8988T (cell line): ENCODE data around the gene PAXX.
A peak's percentile ranks its signal among the peaks of the same experiment; 100 is the strongest.

Experiments used
- DNase-seq: peaks from one replicate; pipeline ENCODE4 v3.0.0; 2011

Gene PAXX

DNA sequence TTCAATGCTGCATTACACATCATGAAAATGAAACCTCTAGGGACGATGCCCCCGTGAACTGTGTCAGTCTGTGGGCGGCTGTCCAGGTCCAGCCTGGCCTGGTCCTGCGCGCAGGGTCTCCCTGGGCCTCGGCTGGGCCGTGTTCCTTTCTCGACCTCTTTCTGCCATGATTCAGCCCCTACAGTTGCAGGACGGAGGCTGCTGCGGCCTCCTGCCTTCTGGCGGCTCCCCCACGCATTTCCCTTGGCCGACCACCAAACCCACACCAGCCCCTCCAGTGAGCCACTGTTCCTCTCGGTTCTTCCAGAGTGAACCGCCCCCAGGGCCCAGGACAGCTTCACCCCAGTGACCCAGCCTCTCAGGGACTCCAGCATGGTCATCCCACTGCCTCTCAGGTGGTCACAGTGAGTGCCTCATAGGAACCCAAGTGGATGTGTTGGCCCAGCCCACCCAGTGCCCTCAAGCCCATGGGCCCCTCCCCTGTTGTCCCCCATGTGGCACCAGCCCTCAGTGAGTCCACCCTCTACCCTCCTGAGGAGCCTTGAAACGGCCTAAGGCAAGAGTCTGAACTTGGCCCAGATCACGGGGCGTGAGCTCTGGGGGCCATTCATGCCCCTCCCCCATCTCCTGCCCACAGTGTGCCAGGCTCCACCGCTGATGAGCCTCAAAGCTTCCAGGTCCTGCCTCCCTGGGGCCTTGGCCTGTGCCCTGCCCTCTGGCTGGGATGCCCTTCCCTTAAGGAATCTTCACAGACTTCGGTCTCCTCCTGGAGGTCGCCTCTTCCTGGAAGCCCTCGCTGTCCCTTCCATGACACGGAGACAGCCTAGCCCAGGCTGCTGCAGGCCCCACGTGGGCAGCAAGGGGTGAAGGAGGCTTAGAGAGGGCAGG, 14.1 kb downstream of the PAXX start:
- no peak for DNase-seq

DNA sequence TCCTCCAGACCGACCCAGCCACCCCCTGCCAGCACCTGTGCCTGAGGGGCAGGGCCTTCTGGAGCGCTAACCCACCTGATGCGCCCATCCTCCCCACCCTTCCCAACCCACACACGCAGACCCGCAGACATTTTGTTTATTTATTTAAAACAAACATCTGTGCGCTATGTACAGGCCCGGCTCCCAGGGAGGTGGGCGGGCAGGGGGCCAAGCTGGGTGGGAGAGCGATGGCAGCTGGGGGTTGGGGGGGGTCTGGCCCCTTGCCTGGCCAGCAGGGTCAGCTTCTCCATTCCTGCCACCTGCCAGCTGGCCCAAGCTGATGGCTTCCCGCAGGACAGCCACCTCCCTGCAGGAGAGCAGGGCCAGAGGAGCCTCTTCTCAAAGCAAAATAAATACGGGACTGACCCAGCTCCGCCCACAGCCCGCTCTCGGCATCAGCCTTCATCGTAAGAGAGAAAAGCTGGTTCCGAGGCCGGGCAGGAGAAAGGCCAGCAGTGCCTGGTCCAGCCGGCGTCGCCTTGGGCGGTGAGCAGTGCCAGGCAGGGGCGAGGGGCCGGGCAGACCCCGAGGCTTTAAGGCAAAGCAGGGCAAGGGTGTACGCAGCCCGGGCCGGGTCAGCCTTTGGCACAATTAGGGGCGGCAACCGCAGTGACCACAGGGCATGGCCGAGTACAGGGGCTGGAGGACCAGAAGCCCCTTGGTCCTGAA, 15.0 kb downstream of the PAXX start:
- DNase-seq: no peak

DNA sequence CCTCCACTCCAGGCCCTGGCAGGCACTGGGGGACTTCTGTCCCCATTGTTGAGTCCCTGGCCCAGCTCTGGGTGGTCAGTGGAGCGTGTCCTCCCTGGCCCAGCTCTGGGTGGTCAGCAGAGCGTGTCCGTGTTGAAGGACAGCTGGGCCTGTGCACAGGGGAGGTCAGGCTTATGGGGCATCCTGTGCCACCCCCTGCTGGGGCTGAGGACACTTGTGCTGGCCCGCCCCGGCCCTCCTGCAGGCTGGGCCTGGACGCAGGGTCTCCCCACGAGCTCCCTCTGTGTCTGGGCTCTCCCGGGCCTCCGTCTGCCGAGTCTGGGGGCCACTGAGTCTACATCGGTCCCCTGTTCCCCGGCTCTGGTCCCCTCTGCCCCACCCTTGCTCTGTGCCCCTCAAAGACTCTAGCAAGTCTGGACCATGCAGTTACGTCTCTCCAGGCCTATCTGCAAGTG, 15.6 kb downstream of the PAXX start:
- no peak for DNase-seq

DNA sequence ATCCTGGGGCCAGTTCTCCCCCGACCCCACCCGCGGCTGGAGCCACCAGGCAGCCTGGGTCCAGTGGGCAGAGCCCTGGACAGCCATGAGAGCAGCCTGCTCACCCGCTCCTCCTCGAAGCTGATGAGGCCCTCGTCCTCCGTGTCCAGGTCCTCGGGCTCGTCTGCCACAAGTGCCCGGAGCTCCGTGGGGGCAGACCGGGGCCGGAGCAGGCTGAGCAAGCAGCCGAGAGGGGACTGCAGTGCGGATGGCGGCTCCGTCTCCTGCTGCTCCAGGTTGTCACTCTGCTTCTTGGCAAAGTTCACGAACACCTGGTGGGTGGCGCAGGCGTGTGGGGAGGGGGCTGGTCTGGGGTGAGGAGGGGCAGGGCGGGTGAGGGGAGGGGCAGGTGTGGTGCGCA, 16.1 kb downstream of the PAXX start:
- DNase-seq: no peak

DNA sequence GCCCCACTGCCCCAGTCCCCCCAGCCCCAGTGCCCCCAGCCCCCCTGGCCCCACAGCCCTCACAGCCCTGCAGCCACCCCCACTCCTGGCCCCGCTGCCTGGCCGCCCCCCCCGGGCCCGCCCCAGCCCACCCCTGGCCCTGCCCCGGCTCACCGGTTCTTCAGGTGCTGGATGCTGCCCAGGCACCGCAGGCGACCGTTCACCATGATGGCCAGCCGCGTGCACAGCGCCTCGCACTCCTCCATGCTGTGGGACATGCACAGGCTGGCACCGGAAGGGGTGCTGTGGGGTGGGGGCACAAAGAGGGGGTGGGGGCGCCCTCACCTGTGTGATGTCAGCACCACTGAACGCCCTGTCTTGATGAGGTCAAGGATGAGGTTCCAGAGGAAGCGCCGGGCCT, 17.0 kb downstream of the PAXX start:
- DNase-seq: no peak

DNA sequence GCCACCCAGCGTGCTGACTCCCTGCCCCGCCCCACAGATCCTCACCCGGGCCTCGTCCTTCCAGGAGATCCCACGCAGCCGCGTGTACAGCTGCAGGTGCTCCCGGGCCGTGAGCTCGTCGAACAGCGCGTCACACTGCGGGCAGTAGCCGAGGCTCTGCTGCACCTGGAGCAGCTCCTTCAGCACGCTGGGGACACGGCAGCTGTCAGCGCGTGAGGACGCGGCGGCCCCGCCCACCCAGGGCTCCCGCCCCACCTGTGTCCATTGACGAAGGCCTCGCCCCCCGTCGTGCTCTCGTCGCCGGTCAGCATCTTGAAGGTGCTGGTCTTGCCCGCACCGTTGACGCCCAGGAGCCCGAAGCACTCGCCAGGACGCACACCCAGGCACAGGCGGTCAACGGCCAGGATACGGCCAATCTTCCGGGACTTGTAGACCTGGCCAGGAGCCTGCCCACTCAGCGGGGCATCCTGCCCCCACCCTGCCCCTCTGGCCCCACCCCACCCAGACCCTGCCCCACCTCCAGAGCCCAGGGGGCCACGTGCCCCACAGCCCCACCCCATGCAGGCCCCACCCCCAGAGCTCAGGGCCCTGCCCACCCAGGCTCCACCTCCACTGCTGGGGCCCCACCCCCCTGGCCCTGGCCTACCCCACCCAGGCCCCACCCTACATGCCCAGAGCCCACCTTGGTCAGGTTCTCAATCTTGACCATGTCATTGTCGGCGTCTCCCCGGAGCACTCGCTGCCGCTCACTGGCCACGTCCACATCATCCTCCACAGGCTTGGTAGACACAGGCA, 17.9 kb downstream of the PAXX start:
- peak; percentile 73 for DNase-seq

DNA sequence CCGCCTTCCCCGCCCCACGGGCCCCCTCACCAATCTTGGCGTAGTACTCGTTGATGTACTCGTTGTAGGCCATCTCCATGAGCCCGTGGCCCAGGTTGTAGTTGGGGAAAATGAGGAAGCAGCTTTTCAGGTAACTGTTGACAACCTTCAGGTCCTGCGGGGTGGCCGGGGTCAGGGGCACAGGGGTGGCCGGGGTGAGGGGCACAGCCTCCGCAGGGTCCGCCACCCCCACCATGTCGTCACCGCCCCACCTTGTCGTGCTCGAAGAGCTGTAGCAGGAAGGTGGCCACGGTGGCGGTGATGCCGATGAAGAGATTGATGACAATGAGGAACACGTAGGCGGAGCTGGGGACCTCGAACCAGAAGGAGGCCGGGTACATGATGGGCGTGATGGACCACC, 18.9 kb downstream of the PAXX start:
- DNase-seq: no peak

DNA sequence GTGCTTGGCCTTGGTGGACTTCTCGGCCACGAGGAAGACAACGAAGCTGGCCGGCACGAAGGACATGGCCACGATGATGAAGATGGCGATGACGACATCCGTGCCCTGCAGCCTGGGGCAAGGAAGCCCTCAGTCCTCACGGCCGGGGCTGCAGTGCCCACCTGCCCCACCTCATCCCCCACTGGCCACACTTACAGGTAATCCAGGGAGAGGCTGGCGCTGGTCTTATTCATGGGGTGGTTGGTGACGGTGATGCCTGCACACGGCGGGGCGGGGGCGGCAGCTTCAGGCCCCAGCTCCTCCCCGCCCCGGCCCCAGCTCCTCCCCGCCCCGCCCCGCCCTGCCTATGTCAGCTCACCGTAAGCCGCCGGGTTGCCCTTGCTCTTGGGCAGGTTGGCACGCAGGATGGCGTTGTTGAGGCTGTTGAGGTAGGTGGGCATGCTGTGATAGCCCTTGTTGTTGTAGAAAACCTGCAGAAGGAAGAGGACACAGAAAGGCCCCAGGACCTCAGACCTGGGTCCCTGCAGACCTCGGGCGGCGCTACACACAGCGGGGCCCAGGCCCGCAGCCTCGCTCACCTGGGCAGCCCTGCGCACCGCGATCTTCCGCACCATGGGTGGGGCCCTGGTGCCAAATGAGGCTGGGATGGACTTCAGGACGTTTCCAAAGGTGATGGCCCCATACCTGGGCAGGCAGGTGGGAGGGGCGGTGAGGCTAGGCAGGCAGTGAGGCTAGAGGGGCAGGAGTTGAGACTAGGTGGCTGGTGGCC, 19.9 kb downstream of the PAXX start:
- no peak for DNase-seq

DNA sequence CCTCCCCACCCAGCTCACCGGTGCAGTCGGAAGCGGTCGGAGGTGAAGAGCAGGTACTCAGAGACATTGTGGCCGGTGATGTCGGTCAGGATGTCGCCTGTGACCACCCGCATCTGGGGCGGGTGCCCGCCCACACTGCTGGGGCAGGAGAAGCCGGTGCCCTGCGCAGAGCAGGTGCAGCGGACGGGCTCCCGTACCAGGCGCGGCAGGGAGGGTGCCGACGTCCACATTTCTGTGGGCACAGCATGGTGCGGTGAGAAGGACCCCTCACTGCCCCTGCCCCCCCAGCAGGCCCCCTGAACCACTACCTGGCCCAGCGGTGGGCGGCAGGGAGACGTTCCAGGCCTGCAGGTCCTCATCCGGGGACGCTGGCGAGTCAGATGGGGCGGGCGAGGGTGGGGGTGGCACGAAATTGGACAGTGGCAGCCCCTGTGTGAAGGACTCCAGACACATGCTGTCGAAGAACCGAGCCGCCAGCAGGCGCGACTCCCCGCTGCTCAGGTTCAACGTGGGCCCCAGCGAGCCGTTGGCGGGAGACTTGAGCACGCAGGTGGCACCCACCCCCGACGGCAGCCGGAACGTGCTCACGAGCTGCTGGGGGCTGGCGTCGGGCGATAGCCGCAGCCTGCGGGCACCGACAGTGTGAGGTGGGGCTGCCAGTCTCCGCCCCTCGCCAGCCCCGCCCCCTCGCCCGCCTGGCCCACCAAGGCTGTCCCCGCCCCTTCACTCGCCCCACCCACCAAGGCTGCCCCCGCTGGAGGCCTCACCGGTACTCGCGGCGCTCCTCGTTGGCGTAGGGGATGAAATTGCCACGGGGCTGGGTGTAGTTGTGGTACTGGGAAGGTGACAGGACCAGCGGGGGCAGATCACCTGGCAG, 20.7 kb downstream of the PAXX start:
- no peak for DNase-seq

DNA sequence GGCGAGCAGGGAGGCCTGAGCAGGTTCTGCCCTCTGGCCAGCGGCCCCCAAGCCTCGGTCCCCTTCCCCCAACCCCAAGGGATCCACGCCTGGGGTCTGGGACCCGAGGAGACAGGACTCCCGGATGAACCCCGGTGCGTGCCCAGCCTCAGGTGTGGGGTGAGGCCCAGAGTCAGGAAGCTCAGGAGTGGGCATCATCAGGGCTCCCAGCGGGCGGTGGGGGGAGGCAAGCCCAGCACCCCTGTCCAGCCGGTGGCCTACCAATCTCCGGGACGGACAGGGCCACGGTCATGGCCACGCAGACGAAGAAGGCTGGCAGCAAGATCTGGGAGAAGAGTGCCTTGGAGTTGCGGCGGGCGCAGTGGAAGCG, 21.3 kb downstream of the PAXX start:
- no peak for DNase-seq

DNA sequence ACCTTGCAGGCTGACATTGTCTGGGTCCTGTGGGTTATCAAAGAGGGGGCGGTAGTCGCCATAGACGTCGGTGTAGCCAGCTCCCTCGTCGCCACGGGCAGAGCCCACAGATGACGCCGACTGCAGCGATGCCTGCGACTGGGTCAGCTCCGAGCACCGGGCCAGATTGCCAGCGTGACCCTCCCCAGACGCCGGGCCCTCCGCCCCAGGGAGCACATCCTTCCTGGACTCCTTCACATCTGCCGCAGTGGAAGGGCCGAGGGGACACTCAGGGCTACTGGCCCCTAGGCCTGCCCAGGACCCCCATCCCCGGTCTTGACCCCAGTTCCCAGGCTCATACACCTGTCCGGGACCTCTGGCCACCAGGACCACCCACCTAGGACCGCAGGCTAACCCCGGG, 21.9 kb downstream of the PAXX start:
- no peak for DNase-seq

DNA sequence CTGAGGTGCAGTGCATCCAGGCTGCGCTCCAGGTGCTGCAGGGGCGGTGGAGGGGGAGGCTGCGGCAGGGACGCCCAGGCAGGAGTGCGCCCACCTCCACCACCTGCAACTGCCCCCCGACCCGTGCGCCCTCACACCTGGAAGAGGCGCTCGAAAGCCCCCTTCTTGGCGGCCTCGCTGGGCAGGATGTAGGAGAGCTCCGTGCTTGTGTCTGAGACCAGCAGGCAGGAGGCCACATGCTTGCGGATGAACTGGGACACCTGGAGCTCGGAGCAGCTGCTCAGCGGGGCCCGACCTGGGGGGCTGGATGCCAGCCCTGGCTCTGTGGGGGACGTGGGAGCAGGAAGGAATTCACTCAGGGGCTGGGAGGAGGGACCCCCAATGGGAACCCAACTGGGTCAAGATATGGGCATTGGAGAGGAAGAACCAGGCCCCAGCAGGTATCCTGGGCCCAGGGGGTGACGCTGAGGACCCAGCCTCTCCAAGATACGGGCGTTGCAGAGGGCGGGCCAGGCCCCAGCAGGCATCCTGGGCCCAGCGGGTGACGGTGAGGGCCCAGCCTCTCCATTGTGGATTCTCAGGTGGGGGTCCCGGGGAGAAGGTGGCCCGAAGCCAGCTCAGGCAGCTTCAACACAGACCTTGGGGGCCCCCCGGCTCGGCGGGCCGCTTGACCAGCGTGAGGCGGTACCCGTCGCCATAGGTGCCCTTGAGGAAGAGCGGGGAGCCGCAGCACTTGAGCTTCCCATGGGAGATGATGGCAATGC, 22.7 kb downstream of the PAXX start:
- no peak for DNase-seq

DNA sequence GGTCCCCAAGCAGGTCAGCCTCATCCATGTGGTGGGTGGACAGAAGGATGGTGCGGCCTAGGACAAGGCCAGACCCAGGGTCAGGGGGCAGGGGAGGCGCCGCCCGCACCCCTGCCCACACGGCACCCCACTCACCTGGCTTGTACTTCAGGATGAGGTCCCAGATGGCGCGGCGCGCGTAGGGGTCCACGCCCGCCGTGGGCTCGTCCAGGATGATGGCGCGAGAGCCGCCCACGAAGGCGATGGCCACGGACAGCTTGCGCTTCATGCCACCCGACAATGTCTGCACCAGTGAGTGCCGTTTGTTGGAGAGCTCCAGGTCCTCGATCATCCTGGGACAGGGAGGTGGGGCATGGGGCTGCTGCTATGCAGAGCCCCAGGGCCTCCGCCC, 23.3 kb downstream of the PAXX start:
- DNase-seq: no peak

DNA sequence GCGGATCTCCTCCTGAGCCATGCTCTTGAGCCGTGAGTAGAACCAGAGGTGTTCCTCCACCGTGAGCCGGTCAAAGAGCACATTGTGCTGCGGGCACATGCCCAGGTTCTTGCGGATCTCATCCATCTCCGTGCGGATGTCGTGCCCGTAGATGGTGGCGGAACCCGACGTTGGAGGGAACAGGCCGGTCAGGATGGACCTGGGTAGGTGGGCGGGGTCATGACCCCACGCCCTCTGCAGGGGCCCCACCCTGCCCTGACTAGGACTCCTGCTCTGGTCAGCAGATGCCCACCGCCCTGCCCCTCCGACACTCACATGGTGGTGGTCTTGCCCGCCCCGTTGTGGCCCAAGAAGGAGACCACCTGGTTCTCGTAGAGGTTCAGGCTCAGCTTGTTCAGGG, 23.8 kb downstream of the PAXX start:
- no peak for DNase-seq

DNA sequence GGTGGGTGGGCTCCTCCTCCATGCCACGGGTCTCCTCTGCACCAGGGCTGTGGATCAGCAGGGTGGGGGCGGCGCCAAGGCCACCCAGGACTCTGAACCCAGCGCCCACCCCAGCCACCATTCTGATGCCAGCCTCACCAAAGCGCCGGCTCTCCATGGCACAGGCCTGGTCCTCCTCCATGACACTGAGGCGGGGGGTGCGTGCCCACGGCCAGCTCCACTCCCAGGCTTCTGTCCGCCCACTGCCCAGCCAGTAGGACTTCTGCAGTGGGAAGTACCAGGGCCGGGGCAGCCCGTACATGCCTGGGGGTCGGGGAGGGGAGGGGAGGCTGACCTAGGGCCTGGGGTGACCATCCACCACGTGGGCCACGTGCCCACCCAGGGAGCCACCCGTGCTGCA, 24.2 kb downstream of the PAXX start:
- no peak for DNase-seq

DNA sequence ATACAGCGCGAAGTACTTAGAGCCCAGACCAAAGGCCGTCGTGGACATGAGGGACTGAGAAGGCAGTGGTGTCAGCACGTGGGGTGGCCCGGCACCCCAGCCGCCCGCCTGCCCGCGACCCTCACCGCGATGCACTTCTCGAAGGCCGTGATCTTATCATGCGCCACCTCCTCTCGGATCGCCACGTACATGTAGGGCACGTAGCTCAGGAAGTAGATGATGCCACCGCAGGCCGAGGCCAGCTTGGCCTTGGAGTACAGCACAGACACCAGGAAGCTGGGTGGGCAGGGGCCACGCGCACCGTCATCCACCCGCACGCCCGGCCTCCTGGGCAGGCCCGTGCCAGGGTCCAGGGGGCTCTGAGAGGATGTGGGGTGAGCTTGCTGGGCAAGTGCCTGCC, 24.8 kb downstream of the PAXX start:
- DNase-seq: no peak

DNA sequence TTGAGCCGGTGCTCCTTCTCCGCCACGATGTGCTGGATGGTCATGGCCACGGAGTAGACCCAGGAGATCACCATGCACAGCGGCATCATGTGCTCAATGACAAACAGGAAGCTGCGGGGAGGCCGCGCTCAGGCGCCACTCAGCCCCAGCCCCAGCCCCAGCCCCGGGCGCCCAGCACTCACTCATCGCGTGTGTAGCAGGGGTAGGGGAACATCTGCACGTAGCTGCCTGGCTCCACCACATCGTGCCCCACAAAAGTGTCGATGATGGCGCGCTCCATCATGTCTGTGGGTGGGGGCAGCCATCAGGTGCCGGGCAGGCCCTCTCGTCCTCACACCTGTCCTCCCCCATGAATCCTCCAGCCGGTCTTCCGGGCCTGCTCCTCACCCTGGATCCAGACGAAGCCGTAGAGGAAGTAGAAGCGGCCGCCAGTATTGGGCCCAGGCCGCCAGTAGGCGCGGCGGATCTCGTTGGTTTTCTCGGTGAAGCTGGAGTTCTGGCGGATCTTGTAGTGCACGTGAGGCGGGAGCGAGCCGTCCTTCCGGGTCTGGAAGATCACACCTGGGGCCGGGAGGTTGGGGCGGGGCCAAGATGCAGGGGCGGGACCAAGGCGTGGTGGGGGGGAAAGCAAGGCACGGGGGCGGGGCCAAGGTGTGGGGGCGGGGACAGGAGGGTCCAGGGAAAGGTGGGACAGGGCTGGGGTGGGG, 25.7 kb downstream of the PAXX start:
- DNase-seq: no peak

DNA sequence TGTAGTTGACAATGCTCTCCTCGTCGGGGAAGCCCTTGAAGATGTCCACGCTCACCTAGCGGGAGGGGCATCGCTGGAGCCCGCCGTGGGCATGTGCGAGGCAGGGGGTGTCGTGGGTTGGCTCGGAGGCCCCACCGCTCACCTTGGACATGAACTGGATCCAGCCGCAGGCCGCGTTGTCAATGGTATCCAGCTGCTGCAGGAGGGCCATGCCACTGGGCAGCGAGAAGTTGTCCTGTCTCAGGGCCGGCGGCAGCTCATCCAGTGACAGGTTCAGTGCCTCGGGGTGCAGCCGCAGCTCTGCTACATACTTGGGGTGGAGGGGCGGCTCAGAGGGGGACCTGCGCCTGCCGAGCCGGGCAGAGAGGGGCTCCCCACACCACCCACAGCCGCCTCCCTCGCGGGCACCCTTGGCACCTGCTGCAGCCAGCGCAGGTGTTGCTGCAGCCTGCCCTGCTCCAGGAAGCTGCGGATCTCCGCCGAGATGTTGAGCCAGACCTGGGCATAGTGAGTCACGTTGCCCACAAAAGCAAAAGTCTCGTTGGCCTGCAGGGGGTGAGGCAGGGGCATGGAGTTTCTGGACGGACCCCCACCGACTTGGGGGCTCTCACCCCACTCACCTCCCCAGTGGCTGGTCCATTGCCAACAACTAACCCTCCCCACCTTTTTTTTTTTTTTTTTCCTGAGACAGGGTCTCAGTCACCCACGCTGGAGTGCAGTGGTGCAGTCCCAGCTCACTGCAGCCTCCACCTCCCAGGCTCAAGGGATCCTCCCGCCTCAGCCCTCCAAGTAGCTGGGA, 26.7 kb downstream of the PAXX start:
- no peak for DNase-seq

DNA sequence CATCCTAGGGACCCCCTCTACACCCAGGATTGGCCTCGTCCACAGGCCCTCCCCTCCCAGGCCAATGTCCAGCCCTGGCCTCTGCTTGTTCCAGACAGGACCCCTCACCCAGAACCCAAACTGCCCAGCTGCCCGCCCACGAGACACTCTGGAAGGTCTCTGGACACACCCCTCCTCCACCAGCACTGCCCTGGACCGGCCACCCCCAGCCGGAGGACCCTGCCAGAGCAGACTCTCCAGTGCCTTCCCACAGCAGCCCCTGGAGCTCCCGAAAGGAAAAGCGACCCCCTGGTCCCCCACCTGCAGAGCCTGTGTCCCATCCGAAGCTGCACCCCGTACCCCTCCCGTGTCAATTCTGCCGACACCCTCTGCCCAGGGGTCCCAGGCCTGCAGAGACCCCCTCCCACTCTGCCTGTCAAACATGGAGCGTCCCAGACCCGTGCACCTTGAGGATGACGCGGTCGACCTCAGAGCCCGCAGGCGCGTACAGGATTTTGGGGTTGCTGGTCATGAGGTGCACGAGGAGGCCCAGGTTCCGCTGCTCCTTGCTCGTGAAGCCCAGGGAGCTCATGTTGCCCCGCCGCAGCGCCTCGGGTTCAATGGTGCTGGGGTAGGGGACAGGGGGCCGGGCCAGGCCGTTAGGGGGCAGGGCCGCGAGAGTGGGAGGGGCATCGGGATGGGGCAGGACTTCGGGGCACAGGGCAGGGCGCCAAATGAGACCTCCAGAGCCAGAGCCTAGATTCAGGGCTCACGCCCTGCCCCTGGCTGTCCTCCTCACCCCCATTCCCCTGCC, 27.9 kb downstream of the PAXX start:
- no peak for DNase-seq
